Keratinocyte (primary cell): ENCODE results near the gene SUGCT.

Experiments
- EZH2 ChIP-seq: IDR thresholded peaks from one replicate; pipeline ENCODE4 v1.6.1; 2012; ENCODE audit warnings: inconsistent platforms, mild to moderate bottlenecking, low read length, moderate library complexity
- TF ChIP-seq, protein P1 (sequence below), 3 experiments: IDR thresholded peaks in 1 of 3; conservative IDR thresholded peaks in 1 of 3; optimal IDR thresholded peaks in 1 of 3; 2 replicates in 2 of 3; 3 replicates in 1 of 3; pipeline versions ENCODE3 to v1.5.1; 2011; ENCODE audit warnings: low read length in 3 of 3, mild to moderate bottlenecking in 3 of 3, moderate library complexity in 2 of 3, control low read depth in 1 of 3, inconsistent platforms in 1 of 3; ENCODE audit not compliant: insufficient read depth in 2 of 3; ENCODE audit errors: extremely low read depth in 1 of 3

DNA sequence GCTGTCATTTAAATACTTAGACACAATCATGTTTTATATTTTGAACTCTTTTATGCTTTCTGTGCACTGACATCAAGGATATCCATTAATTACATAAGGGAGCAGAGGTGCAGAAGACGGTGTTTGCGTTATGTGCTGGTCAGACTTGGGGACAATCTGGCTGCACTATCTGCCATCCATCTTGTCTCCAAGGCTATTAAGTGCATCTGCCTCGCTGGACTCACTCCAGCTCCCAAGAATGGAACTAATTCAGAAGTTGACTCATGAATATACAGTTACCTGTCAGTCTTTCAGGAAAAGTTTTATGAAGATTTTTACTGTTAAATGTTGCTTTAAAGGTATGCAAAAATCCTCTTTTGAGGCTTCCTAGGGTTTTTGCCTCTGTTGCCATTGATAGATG lies 391.0 kb downstream of the SUGCT start:
- TF ChIP-seq, protein P1, sequence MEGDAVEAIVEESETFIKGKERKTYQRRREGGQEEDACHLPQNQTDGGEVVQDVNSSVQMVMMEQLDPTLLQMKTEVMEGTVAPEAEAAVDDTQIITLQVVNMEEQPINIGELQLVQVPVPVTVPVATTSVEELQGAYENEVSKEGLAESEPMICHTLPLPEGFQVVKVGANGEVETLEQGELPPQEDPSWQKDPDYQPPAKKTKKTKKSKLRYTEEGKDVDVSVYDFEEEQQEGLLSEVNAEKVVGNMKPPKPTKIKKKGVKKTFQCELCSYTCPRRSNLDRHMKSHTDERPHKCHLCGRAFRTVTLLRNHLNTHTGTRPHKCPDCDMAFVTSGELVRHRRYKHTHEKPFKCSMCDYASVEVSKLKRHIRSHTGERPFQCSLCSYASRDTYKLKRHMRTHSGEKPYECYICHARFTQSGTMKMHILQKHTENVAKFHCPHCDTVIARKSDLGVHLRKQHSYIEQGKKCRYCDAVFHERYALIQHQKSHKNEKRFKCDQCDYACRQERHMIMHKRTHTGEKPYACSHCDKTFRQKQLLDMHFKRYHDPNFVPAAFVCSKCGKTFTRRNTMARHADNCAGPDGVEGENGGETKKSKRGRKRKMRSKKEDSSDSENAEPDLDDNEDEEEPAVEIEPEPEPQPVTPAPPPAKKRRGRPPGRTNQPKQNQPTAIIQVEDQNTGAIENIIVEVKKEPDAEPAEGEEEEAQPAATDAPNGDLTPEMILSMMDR (optimal IDR thresholded peaks at IDR 0.05 in 1 of 3, IDR thresholded peaks at IDR 0.05 in 1 of 3, conservative IDR thresholded peaks at IDR 0.05 in 1 of 3; ENCODE audit: extremely low read depth in 1 of 3, insufficient read depth in 2 of 3, low read length in 3 of 3): no peak
- TF ChIP-seq EZH2: no peak
